HepG2 (cell line): ENCODE results near the gene OSBPL1A. TPM values are rescaled to one million over a fixed set of nuclear protein-coding genes. Genes with fewer than 3 reads are reported as not detected.

Experiments used
- ATAC-seq: fragments of 200-7000 bp; cut with Tn5 transposase; 3 replicates; pipeline ENCODE4 v1.9.1; 2020; ENCODE audit warnings: mild to moderate bottlenecking, moderate library complexity
- BruUV-seq: library from RNA; stranded (reverse); fragments of 400-500 nt; replicated peaks from 2 replicates; lab custom pipeline; 2021; lab: Mats Ljungman, UMichigan
- CTCF ChIA-PET: fragments of 300-600 bp; formaldehyde crosslinking; extraction: SDS; loops from one replicate; lab custom pipeline; 2021; ENCODE audit warnings: low total read pairs, inconsistent platforms, low intra/inter-chr PET ratio; lab: Yijun Ruan, JAX
- POLR2A ChIA-PET: fragments of 350-600 bp; sonication (Branson Sonifier 250); formaldehyde crosslinking; loops from one replicate; lab custom pipeline; 2020; ENCODE audit warnings: antibody characterized with exemption, inconsistent platforms; lab: Yijun Ruan, JAX
- DNase-seq: peaks from one replicate; pipeline ENCODE4 v3.0.0-alpha.2; 2015; ENCODE audit warnings: low spot score
- FAIRE-seq: peaks from 3 replicates; lab custom pipeline; 2011; peaks lifted over from hg19 to GRCh38; lab: Jason Lieb, UNC
- H2AFZ ChIP-seq: one replicate; pipeline ENCODE4 v1.6.1; 2011; ENCODE audit warnings: low read length, inconsistent platforms
- H3K27ac ChIP-seq: fragments of 300-600 bp; 3 replicates; pipeline ENCODE4 v1.8.0; 2011; ENCODE audit warnings: mixed run types, mild to moderate bottlenecking, mixed read lengths, low read length, inconsistent platforms; ENCODE audit not compliant: insufficient read depth; ENCODE audit errors: extremely low read length
- H3K27me3 ChIP-seq, 2 experiments: fragments of 200-600 bp in 1 of 2; 2 replicates in 1 of 2; 3 replicates in 1 of 2; pipeline versions ENCODE4 v1.6.0 to v1.8.0; 2011; ENCODE audit warnings: low read length in 2 of 2, mild to moderate bottlenecking in 2 of 2, moderate library complexity in 2 of 2, inconsistent platforms in 1 of 2; ENCODE audit not compliant: insufficient read depth in 2 of 2, control insufficient read depth in 1 of 2
- H3K36me3 ChIP-seq, 2 experiments: fragments of 200-600 bp in 1 of 2; replicated peaks in 1 of 2; 2 replicates in 1 of 2; 3 replicates in 1 of 2; pipeline versions ENCODE4 v1.5.1 to v1.8.0; 2011; ENCODE audit warnings: low read length in 2 of 2, inconsistent platforms in 1 of 2; ENCODE audit not compliant: insufficient read depth in 2 of 2, control insufficient read depth in 1 of 2
- H3K4me1 ChIP-seq: 2 replicates; pipeline ENCODE4 v1.5.1; 2012; ENCODE audit warnings: low read length, inconsistent platforms; ENCODE audit not compliant: insufficient read depth
- H3K4me2 ChIP-seq: 2 replicates; pipeline ENCODE4 v1.6.0; 2011; ENCODE audit warnings: low read depth, low read length, inconsistent platforms
- H3K4me3 ChIP-seq, 3 experiments: fragments of 200-600 bp in 1 of 3; sonication (generic), shearing (Covaris generic) in 1 of 3; replicated peaks in 1 of 3; 2 replicates each; pipeline ENCODE4 v1.5.1; 2011 to 2016; ENCODE audit warnings: low read length in 3 of 3, inconsistent platforms in 2 of 3, low read depth in 2 of 3, mild to moderate bottlenecking in 2 of 3, control low read depth in 1 of 3, mixed read lengths in 1 of 3; ENCODE audit not compliant: insufficient read depth in 1 of 3
- H3K79me2 ChIP-seq: one replicate; pipeline ENCODE4 v1.6.1; 2011; ENCODE audit warnings: low read length, inconsistent platforms; ENCODE audit not compliant: insufficient read depth
- H3K9ac ChIP-seq: 2 replicates; pipeline ENCODE4 v1.6.0; 2011; ENCODE audit warnings: mild to moderate bottlenecking, low read depth, low read length, inconsistent platforms; ENCODE audit not compliant: insufficient read depth
- H3K9me3 ChIP-seq: 2 replicates; pipeline ENCODE4 v1.5.1; 2012; ENCODE audit warnings: mild to moderate bottlenecking, low read length
- H4K20me1 ChIP-seq: 2 replicates; pipeline ENCODE4 v1.6.0; 2011; ENCODE audit warnings: inconsistent platforms, mild to moderate bottlenecking, low read length, moderate library complexity; ENCODE audit not compliant: insufficient read depth
- KMT2B ChIP-seq: IDR thresholded peaks from 2 replicates; pipeline ENCODE4 v1.6.1; 2016; ENCODE audit warnings: missing genetic modification reagents, missing compliant biosample characterization
- MTF1 ChIP-seq: sonication (generic); formaldehyde crosslinking; IDR thresholded peaks from 2 replicates; pipeline ENCODE4 v1.5.0; 2020; ENCODE audit warnings: missing genetic modification reagents
- POLR2A ChIP-seq, 2 experiments: IDR thresholded peaks; 2 replicates each; pipeline ENCODE4 v1.6.1; 2011; ENCODE audit warnings: low read depth in 2 of 2, low read length in 2 of 2, mild to moderate bottlenecking in 1 of 2, moderate library complexity in 1 of 2; ENCODE audit not compliant: insufficient read depth in 1 of 2
- TCF12 ChIP-seq, 2 experiments: fragments of 450-650 bp in 1 of 2; sonication (generic) in 1 of 2; formaldehyde crosslinking in 1 of 2; IDR thresholded peaks; 2 replicates each; pipeline versions ENCODE4 v1.6.1 to v1.8.0; 2017 to 2022; ENCODE audit warnings: antibody characterized with exemption in 1 of 2, mild to moderate bottlenecking in 1 of 2, missing genetic modification reagents in 1 of 2, moderate library complexity in 1 of 2
- ZFP37 ChIP-seq: sonication (generic); formaldehyde crosslinking; IDR thresholded peaks from 2 replicates; pipeline ENCODE4 v1.4.0; 2020; ENCODE audit warnings: missing genetic modification reagents, borderline replicate concordance
- ZFP62 ChIP-seq: sonication (generic); formaldehyde crosslinking; IDR thresholded peaks from 2 replicates; pipeline ENCODE4 v1.4.0; 2020; ENCODE audit warnings: missing genetic modification reagents
- ZNF136 ChIP-seq: sonication (generic); formaldehyde crosslinking; IDR thresholded peaks from 2 replicates; pipeline ENCODE4 v1.8.1; 2022; ENCODE audit warnings: low read depth, mild to moderate bottlenecking, moderate library complexity, missing genetic modification reagents
- ZNF331 ChIP-seq: sonication (generic); formaldehyde crosslinking; IDR thresholded peaks from 2 replicates; pipeline ENCODE4 v1.4.0; 2020; ENCODE audit warnings: missing genetic modification reagents
- ZNF556 ChIP-seq: sonication (generic); formaldehyde crosslinking; IDR thresholded peaks from 2 replicates; pipeline ENCODE4 v1.4.0; 2020; ENCODE audit warnings: mild to moderate bottlenecking, missing genetic modification reagents, borderline replicate concordance
- ZNF776 ChIP-seq: sonication (generic); formaldehyde crosslinking; IDR thresholded peaks from 2 replicates; pipeline ENCODE4 v1.4.0; 2020; ENCODE audit warnings: mild to moderate bottlenecking, missing genetic modification reagents
- ZNF792 ChIP-seq: IDR thresholded peaks from 2 replicates; pipeline ENCODE4 v1.6.1; 2016
- in situ Hi-C: cut with HindIII; loops from 2 replicates; pipeline ENCODE4 v1.10.0; 2017; ENCODE audit warnings: low pct_unique_long_range_greater_than_20kb; ENCODE audit not compliant: extremely low pct_ligation_motif_present
- intact Hi-C: fragments of 100-400 bp; cut with micrococcal nuclease; formaldehyde crosslinking; loops from one replicate; pipeline ENCODE4 v1.10.0; 2022; ENCODE audit not compliant: unreplicated experiment
- polyA plus RNA-seq, 8 experiments: library from polyadenylated mRNA; depleted of rRNA in 3 of 8; stranded (reverse) in 7 of 8; unstranded in 1 of 8; fragments of >200 nt; fragmentation: Illumina TruSeq in 4 of 8; extraction: Trizol in 4 of 8; gene quantifications; 2 replicates each; pipeline versions ENCODE4 v1.2.1 to v1.2.3, GENCODE V29; 2011 to 2016; ENCODE audit warnings: low read depth in 4 of 8, missing spikeins in 1 of 8, mixed read lengths in 1 of 8; ENCODE audit not compliant: insufficient read depth in 1 of 8
- total RNA-seq, 5 experiments: library from RNA; depleted of rRNA; stranded (reverse); fragments of >200 nt; fragmentation: Illumina TruSeq; extraction: Trizol; gene quantifications; 2 replicates each; pipeline ENCODE4 v1.2.3, GENCODE V29; 2016; ENCODE audit warnings: low read depth in 1 of 5
- TF ChIP-seq, protein P1 (sequence below): IDR thresholded peaks from 2 replicates; pipeline ENCODE4 v1.6.1; 2016
- TF ChIP-seq, protein P2 (sequence below): sonication (generic); formaldehyde crosslinking; IDR thresholded peaks from 2 replicates; pipeline ENCODE4 v1.5.1; 2020; ENCODE audit warnings: mild to moderate bottlenecking, missing genetic modification reagents
- TF ChIP-seq, protein P3 (sequence below): sonication (generic); formaldehyde crosslinking; IDR thresholded peaks from 2 replicates; pipeline ENCODE4 v1.4.0; 2020; ENCODE audit warnings: missing genetic modification reagents, borderline replicate concordance

The OSBPL1A gene
- total and polyA plus RNA-seq, 2 of the 13 experiments (the other 11 are each of a cell fraction or from before 2014, with no cell fraction given) = 0.02 TPM; not detected in 1

DNA sequence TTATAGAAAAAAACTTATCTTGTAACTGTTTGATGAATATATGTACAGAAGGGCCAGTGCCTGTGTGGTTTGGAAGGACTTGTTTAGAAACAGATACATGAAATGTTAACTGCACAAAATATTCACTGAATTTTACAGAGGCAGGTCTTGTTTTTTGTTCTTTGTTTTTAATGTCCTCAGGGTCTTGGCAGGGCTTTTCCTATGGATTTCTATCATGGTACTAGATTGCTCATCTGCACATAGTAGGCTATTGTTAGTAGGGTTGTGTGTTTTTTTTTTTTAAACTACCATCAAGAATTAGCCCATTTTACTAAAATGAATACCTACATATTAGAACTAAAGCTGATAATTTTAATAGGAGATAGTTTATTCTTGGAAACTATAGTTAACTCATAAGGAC, 255.2 kb downstream of the OSBPL1A start:
- Histone ChIP-seq H3K4me3 (no peak overlapping the region), H4K20me1 (no peaks in the 10 kb centered on the region), H3K4me2 (no peak overlapping the region), H3K9ac (no peak overlapping the region), H2AFZ (no peak overlapping the region), H3K9me3 (no peaks in the 10 kb centered on the region), H3K27me3 (0 out of 5 replicates have a peak, but pooled peaks cover 0 to 3% of the 10 kb centered on the region in 2 experiments), H3K27ac (no peak overlapping the region), H3K79me2 (no peaks in the 10 kb centered on the region), H3K36me3 (no peaks in the 10 kb centered on the region), H3K4me1 (peaks cover 9% of the 10 kb centered on the region)
- ChIA-PET CTCF (no interaction called here), POLR2A (no interaction called here)
- intact Hi-C loops = no loop called here
- FAIRE-seq = no peak
- DNase-seq = no peak
- no TSS peak for BruUV-seq
- TF ChIP-seq, protein P1, sequence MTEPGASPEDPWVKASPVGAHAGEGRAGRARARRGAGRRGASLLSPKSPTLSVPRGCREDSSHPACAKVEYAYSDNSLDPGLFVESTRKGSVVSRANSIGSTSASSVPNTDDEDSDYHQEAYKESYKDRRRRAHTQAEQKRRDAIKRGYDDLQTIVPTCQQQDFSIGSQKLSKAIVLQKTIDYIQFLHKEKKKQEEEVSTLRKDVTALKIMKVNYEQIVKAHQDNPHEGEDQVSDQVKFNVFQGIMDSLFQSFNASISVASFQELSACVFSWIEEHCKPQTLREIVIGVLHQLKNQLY = no peak
- TF ChIP-seq TCF12 (IDR thresholded peaks at IDR 0.05) (no peak), TCF12 (CRISPR knock-in tag; IDR thresholded peaks at IDR 0.05) (no peak), MTF1 (CRISPR knock-in tag) (no peak), KMT2B (no peak), ZNF792 (CRISPR knock-in tag) (no peak), ZNF136 (CRISPR knock-in tag) (no peak), ZNF331 (no peak), ZFP62 (no peak), ZNF556 (CRISPR knock-in tag) (no peak), POLR2A (IDR thresholded peaks at IDR 0.05; ENCODE audit: insufficient read depth in 1 of 2, low read depth in 2 of 2, low read length in 2 of 2) (no peak), ZNF776 (no peak), ZFP37 (CRISPR knock-in tag) (no peak)
- TF ChIP-seq, protein P2, sequence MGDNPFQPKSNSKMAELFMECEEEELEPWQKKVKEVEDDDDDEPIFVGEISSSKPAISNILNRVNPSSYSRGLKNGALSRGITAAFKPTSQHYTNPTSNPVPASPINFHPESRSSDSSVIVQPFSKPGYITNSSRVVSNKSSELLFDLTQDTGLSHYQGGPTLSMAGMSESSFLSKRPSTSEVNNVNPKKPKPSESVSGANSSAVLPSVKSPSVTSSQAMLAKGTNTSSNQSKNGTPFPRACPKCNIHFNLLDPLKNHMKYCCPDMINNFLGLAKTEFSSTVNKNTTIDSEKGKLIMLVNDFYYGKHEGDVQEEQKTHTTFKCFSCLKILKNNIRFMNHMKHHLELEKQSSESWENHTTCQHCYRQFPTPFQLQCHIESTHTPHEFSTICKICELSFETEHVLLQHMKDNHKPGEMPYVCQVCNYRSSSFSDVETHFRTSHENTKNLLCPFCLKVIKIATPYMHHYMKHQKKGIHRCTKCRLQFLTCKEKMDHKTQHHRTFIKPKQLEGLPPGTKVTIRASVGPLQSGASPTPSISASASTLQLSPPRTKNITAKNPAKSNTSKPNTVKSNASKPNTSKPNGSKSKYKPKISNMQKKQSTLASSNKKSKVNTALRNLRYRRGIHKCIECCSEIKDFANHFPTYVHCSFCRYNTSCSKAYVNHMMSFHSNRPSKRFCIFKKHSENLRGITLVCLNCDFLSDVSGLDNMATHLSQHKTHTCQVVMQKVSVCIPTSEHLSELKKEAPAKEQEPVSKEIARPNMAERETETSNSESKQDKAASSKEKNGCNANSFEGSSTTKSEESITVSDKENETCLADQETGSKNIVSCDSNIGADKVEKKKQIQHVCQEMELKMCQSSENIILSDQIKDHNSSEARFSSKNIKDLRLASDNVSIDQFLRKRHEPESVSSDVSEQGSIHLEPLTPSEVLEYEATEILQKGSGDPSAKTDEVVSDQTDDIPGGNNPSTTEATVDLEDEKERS (CRISPR knock-in tag) = no peak
- TF ChIP-seq, protein P3, sequence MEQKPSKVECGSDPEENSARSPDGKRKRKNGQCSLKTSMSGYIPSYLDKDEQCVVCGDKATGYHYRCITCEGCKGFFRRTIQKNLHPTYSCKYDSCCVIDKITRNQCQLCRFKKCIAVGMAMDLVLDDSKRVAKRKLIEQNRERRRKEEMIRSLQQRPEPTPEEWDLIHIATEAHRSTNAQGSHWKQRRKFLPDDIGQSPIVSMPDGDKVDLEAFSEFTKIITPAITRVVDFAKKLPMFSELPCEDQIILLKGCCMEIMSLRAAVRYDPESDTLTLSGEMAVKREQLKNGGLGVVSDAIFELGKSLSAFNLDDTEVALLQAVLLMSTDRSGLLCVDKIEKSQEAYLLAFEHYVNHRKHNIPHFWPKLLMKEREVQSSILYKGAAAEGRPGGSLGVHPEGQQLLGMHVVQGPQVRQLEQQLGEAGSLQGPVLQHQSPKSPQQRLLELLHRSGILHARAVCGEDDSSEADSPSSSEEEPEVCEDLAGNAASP = no peak
- in situ Hi-C loops = no loop called here
- ATAC-seq = no peak
